Heart left ventricle (tissue), 13 donors: ENCODE results near the gene C15orf39.

Experiments
- CTCF ChIP-seq, 12 donors: fragments of 200-600 bp; sonication (generic) in 4 of 12; IDR thresholded peaks; one replicate each; pipeline versions ENCODE4 v1.5.0 to v1.8.0; 2018 to 2022; ENCODE audit warnings: antibody characterized with exemption in 12 of 12, mild to moderate bottlenecking in 5 of 12
- POLR2A ChIP-seq, 2 donors: fragments of 450-650 bp; IDR thresholded peaks; one replicate each; pipeline ENCODE4 v1.6.1; 2017; ENCODE audit warnings: antibody characterized with exemption in 2 of 2, mild to moderate bottlenecking in 2 of 2, moderate library complexity in 2 of 2
- donor health status: ischemic (EF 13 %, LVEDD 7.1; RV severe dilation, severe dysfunction).
- donor health status: DM: no; HTN: yes; CAD: no.
- donor health status: DM: no; HTN: no; CAD: no.
- donor health status: ischemic (EF 25% LVEDD 6.9; RV normal size, moderate dysfunction).
- donor health status: ischemic (EF 25% LVEDD 5.7; RV mildly dilated, moderate dysfunction).
- donor health status: ischemic (EF 35%, LVEDD 5.7; RV mildly dilated, moderate dysfunction).
- donor health status: nonischemic (EF 11% LVEDD 7.7; RV severe dilation, severe dysfunction).
- donor health status: DM: yes; HTN: yes; CAD: no.
- donor health status: PGD.
- donor health status: ischemic (EF 29% LVEDD 5.4; RV normal size, mild dysfunction).
- donor health status: nonischemic (EF 23%, LVEDD 6.1; RV moderate dilation, normal function).

- no peak for TF ChIP-seq CTCF (IDR thresholded peaks at IDR 0.05)
- TF ChIP-seq POLR2A (IDR thresholded peaks at IDR 0.05): no peak
These were observed 8.4 kb upstream of the C15orf39 start for GRCh38 chr15:75193272-75193671.
